Measurements from ENCODE around the gene PRKAR1A. TPM values are rescaled to one million over a fixed set of nuclear protein-coding genes. Genes with fewer than 3 reads are reported as not detected.
"Not testable (repeated sequence)": the region's sequence is repeated elsewhere in the genome, so short reads cannot be mapped to it uniquely, and the experiment has no call there.

The PRKAR1A gene
- total RNA-seq, 1 donor from 2014 or later: 225 TPM

DNA sequence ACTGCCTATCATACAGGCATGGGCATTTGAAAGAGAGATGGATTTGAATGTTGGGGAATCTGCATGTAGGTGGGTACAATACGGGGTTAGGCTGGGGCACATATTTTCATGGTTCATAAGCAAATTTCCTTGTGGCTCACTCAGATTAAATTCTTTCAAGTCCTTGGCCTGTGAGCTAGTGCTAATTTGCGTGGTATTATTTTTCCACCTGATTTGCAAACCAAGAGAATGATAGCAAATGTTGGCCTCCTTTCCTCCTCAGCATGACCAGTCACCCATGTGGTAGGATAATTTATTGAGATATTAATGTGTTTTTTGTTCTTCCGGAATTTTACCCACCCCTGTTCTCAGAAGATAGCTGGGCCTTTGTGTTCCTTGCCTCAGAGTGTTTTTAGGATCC lies 66.0 kb downstream of the PRKAR1A start:
- DNase-seq (ENCODE audit: low read depth, low spot score): no peak

DNA sequence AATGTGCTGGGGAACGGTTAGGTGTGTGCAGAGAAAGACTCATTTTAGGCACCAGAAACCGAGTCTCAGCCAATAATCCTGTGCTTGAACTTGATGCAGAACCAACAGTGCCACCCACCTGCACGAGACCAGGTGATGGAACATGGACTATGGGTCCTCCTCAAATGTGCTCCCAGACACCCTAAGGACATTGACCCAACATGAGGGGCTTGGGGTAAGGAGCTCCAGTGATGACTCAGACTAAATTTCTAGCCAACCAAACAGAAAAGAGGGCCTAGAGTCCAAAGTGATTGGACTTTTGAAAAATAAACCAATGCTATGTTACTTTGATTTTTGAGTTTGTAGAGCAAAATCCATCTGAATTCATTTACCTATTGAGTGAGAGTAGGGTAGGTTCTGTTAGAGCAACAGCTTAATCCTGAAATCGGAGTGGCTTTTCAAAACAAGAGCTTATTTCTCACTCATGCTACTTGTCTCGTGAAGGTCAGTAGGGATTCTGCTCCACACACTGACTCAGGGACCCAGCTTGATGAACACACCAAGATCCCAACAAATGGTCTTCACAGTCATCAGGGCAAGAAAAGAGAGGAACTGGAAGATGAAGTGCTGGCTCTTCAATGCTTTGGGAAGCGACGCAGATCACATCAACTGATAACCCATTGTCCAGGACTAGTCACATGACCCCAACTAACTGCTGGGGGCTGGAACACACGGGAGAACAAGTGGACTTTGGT lies 67.1 kb downstream of the PRKAR1A start:
- no peak for DNase-seq (ENCODE audit: low read depth, low spot score)

DNA sequence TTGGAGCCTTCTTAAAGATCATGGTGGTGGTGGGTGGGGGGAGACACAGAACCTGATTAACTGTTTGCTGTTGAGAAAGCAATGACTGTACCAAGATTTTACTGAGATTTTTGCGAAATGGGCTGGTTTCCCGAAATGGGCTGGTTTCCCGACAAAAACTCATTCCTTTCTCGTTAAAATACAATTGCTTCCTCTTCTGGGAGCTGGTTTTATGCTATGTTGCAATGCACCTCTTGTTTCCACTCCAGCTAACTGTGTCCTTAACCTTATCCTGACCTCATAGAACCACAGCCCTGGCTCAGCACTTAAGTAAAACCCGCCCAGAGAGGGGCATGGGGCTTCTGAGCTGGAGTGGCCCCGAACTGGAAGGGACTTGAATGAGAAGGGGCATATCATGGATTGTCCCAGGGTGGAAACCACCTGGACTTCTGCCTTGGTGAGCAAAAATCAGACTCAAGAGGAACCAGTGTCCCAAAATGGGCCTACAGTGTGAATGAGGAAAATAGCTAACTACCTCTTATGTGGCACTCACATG lies 68.1 kb downstream of the PRKAR1A start:
- no peak for DNase-seq (ENCODE audit: low read depth, low spot score)

DNA sequence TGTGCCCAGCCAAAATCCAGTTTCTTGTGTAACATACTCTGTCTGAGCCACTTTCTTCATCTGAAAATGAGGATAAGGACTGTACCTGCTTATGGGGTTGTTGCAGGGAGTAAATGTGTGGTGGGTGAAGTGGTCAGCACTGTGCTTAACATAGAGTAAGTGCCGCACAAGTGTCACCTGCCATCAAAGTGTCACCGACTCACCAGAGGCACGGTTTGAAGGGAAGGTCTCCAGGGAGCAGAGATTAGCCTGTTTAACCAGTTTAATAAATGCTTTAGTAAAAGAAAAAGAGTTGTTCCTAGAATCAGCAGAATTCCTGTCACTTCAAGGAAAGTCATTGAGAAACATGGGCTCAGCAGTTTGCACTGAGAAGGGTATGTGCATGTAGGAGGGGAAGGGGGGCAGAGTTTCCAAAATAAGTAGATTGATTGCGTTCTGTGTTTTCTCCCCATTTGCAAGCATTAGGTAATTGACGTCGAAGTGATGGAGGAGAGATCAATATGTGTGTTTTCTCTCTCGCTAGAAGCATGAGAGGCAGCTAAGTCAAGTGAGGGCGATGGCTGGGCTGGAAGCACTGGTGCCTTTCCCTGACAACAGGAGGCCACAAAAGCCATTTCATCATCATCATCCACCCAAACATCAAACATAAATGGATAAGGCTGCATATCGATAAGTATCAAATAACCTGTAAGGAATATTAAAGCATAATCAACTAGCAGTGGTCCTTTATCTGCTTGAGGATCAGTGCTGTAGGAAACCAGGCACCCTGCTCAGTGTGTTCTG lies 69.8 kb downstream of the PRKAR1A start:
- no peak for DNase-seq (ENCODE audit: low read depth, low spot score)

DNA sequence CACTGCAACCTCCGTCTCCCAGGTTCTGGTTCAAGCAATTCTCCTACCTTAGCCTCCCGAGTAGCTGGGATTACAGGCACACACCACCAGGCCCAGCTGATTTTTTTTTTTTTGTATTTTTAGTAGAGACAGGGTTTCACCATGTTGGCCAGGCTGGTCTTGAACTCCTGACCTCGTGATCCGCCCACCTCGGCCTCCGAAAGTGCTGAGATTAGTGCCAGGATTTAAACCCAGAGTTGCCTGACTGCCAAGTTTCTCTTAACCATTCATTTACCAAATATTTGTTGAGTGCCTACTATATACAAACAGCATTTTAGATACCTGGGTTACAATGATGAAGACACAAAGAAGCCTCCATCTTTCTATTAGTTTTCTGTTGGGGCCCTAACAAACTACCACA lies 70.6 kb downstream of the PRKAR1A start:
- DNase-seq (ENCODE audit: low read depth, low spot score): not testable (repeated sequence)

DNA sequence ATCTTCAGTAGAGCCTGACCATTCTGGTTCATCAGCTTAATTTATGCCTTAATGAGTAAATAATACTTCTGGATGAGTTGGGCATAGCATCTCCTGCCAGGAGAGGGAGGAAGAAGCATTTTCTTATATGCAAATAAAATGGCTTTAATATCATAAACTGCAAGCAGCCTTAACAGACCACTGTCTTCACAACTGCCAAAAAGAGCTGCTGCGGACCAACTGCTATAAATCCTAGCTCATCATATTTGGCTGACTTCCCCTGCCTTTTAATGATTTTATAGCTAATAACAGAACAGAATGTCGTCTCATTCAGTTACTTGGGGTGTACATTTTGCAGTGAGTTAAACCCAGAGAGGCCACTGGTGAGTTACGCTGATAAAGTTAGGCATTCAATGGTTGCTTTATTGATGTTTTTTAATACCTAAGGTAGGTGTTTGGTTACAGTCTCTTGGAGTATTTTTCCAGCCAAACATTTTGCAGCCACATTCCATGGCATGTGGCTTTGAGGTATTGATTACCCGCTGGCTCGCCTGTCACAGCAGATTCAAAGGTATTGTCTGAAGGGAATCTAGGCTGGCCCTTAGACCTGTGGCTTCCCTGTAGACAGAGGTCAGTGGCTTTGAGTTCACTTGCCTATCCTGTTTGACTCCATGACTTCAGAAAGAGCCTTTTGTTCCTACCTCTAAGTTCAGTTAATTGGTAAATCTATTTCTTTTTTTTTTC lies 72.5 kb downstream of the PRKAR1A start:
- no peak for DNase-seq (ENCODE audit: low read depth, low spot score)

DNA sequence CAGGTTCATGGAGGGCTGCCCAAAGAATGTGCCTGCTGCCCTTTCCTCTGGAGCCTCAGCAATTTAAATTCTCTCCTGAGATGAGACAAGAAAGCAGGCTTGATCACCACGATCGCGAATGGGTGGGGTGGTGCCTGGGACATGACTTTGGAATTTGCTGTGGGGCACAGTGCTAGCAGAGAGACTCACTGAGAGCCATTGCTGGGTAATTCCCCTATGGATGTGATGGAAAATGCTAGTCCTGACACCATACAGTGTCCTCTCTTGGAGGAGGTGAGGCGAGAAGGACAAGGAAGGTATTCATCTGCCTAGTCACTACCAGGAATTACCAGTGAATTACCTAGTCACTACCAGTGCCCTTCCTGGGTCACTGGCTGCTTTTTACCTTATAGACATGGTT lies 73.4 kb downstream of the PRKAR1A start:
- DNase-seq (ENCODE audit: low read depth, low spot score): no peak

DNA sequence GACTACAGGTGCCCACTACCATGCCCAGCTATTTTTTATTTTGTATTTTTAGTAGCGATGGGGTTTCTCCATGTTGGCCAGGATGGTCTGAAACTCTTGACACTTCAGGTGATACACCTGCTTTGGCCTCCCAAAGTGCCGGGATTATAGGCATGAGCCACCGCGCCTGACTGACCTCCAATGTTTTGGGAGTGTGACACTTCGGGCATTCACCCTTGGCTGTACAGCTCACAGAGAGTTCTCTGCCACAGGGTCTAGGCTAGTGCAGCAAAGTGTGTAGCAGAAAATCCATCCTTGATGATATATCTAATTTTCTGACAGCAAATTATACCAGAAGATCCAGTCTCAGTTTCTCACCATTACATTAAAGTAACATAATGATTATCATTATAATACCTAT lies 74.8 kb downstream of the PRKAR1A start:
- no peak for DNase-seq (ENCODE audit: low read depth, low spot score)

DNA sequence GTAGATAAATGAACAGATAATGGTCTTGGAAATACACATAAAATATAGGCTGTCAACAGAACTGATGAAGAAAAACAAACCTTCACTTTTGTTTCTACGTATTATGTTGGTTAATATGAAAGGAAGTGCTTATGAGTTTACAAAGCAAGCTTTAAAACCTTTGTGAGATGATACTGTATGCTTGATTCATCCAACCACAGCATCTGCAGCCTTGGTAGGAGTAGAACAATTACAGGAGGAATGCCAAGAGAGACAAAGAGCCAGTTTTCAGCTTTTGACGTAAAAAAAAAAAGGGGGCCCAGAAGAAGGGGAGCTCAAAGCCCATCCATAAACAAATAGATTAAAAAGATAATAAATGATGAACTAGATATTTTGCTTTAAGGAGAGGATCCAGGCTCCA lies 75.6 kb downstream of the PRKAR1A start:
- DNase-seq (ENCODE audit: low read depth, low spot score): no peak

DNA sequence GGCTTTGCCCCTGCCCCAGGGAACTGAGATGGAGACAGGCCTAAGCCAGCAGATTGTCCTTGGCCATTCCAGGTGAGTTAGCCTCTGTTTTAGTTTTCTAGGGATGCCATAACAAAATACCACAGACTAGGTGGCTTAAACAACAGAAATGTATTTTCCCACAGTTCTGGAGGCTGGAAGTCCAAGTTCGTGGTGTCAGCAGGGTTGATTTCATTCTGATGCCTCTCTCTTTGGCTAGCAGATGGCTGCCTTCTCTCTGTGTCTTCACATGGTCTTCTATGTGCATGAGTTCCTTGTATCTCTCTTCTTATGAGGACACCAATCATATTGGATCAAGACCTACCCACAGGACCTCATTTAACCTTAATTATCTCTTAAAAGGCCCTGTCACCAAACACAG lies 76.1 kb downstream of the PRKAR1A start:
- DNase-seq (ENCODE audit: low read depth, low spot score): no peak

DNA sequence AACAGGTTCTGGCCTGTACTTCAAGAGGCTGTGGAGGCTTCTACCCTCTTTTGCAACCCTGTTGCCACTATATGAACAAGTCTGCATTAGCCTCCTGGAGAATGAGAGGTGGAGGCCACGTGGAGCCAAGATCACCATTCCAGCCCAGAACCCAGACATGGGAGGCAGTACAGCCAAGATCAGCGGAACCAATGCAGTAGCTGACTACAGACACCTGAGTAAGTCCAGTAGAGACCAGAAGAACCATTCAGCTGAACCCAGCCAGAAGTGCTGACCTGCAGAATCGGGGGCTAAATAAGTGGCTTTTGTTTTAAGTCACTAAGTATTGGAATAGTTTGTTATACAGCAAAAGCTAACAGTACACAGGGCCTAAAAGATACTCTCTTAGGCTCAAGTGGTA lies 76.9 kb downstream of the PRKAR1A start:
- no peak for DNase-seq (ENCODE audit: low read depth, low spot score)

DNA sequence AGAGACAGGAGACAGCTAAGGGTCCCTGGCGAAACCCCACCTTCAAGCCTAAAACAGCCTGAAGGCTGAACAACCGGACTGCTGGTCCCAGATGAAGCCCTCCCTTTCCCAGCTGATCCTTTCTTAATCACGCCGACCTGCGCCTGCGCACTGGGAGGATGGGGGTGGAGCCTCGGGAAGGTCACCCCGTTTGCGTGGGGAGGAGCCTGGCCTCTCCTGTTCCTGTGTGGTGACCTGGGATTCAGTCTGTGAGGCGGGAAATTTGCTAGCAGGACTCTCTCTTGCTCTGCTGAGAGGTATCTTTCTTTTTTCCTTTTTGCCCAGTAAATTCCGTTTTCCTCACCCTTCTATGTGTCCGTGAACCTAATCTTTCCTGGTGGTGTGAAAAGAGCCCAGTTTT lies 79.4 kb downstream of the PRKAR1A start:
- DNase-seq (ENCODE audit: low read depth, low spot score): no peak

DNA sequence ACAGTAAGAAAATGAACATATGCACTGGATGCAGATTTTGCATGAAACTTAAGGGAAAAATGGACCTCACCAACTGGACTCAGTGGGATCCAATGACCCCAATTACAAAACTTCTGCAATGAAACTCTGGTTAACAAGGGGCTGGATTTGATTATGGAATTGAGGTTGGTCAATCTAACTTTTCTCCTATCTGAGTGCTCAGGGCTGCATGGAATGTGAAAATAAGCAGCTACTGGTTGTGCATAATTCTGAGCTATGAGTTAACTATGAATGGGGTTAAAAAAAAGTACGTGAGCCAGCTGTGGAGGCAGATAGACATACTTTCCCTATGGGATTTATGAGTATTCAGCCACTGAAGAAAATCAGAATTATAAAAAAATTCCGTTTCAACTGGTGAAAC lies 79.8 kb downstream of the PRKAR1A start:
- no peak for DNase-seq (ENCODE audit: low read depth, low spot score)

DNA sequence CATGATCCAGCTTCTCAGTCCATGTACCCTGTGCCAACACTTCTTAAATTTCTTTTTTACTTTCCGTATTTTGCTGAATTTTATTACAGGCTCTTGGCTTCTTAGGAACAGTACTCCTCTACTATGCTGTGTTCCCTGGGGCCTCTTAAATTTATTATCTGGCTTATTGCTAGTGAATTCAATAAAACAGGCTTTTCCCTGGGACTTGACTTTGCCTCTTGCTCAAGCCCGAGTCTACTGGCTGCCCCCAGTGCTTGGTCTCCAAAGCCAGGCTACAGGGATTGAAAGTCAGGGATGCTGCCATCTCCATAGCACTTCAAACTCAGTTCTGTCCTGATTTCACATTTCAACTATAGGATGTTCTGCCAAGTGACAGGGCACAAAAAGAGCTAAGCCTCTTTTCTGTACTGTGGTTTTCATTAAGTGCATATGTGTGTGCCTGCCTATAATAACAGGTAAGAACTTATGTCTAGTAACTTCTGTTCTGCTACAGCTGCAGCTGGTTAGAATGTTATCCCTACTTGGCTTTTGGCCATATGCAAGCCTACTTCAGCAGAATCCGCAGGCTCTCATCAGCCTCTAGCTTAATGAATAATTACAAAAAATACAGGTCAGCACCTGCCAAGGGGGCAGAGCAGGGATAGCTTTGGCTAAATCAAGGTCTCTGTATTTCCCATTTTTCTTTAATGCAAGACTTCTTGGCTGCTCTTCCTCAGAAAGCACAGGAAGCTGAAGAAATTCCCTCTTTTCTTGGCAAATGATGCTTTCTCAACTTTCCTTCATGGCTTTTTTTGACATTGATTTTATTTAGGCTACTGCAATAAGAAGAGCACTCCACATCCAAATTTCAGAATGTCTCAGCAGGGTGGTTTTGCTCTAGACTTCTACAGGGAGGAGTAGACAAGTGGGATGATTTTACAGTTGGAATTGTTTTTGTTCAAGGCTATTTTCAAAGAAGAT lies 80.7 kb downstream of the PRKAR1A start:
- no peak for DNase-seq (ENCODE audit: low read depth, low spot score)

DNA sequence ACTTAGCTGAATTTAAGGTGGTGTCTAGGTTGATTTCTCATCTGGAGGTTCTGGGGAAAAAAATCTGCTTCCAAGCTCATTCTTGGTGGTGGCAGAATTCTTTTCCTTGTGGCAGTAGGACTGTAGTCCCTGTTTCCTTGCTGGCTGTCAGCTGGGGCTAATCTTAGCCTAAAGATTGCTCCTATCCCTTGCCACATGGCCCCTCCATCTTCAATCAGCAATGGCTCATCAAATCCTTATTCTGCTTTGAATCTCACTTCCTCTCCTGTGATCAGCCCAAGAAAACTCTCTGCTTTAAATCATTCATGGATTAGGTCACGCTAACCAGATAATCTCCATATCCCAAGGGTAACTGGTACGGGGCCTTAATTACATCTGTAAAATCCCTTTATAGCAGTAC lies 82.3 kb downstream of the PRKAR1A start:
- no peak for DNase-seq (ENCODE audit: low read depth, low spot score)

DNA sequence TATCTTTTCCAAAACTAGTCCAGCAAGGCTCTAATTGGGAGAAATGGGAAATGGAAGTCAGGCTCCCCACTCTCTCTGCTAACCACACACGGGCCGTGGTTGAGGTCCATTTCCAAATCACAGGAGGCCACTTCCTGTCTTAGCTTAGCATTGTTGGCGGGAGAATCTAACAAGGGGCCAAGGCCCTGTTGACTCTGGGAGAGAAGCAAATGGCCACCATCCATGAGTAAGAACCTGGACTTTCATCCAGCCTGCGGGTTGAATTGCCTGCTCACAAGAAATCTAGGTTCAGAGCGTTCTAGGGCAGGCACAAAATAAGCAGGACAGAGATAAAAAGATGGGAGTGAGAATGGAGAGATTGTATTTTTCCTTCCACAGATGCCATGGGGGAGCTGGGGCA lies 83.3 kb downstream of the PRKAR1A start:
- no peak for DNase-seq (ENCODE audit: low read depth, low spot score)

DNA sequence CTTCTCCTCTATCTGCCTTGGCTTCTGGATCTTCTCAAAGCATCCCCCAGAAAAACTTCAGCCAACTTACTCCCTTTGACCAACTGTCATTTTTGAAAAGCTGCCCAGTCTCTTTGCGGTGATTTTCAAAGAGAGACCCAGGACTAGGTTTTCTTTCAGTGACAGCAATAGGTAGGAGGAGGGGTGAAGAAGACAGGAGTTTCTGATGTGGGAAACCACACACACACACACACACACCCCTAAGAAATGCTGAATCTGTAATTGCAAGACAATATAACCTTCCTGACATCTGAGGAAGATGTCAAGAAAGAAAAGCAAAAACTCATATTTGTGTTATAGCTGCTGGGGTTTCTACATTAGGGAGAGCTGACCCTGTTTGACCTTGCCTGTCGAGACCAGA lies 83.8 kb downstream of the PRKAR1A start:
- no peak for DNase-seq (ENCODE audit: low read depth, low spot score)

DNA sequence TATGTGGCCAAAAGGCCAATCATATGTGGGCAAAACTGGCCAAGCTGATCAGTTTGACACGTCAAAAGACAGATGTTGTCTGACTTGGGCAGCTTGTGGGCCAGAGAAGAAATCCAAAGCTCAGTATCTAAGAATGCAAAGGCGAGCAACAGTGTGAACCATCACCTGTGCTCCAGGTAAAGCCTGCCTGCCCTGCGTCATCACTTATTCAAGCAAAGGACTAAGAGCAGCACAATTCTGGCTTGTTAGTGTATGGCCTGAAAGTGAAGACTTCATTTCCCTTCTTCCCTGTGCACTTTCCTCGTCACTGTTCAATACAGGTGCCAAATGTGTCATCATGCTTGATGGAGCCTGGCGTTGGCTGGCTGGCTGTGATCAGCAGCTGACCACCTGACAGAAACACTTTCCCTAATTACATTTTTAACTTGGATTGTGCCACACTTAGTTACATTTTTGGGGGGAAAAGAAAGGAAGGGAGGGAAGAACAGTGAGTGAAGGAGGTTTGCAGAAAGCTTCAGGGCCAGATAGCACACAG lies 84.2 kb downstream of the PRKAR1A start:
- no peak for DNase-seq (ENCODE audit: low read depth, low spot score)

DNA sequence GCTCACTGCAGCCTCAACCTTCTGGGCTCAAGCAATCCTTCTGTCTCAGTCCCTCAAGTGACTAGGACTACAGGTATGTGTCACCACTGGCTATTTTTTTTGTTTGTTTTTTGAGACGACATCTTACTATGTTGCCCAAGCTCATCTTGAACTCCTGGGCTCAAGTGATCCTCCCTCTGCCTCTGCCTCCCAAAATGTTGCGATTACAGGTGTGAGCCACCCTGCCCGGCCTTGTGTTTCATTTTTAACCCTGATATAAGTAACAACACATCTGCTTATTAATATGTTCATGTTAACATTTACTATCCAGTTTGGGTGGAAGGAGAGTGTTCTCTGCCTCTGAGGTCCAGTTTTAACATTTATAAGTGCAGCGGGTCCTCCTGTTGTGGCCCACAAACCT lies 85.8 kb downstream of the PRKAR1A start:
- DNase-seq (ENCODE audit: low read depth, low spot score): no peak

DNA sequence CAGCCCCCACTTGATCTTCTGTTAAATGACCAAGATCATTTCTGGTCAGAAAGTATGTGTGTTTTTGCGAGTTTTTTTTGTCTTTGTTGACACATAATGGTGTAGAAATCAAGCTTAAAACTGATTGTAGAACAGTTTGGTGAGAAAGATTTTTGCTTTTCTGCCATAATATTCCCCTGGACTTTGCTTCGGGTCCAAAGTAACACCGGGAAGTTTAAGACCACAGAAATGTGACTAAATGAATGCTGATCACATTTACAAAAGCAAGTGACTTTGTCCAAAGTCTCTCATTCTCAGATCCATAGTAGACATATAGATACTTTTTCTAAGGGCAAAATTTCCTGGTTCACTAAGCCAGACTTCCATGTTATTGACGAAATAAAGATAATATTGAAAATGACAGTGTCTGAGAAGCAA lies 86.3 kb downstream of the PRKAR1A start:
- no peak for DNase-seq (ENCODE audit: low read depth, low spot score)

DNA sequence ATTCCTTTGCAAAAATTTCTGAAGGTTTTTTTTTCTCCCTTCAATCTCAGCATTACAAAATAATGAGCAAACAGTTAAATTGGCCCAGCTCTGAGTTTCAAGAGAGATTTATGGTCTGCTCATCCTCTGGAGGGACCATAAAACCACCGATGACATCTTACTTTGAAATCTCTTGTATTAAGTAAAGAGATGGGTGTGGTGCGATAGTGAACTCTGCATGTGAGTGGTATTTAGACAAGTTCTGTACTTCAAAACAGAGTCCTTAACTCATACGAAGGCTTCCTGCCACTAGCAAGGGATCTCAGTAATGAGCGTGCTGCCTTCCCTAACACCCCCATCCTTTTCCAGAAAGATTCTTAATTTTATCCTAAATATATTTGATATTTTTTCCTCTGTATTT lies 86.9 kb downstream of the PRKAR1A start:
- no peak for DNase-seq (ENCODE audit: low read depth, low spot score)

Data from pulmonary artery endothelial cell (primary cell).